Panc1 (cell line): ENCODE data around the gene SLC38A10.

ENCODE experiments used
- POLR2AphosphoS5 ChIP-seq: IDR thresholded peaks from 2 replicates; pipeline ENCODE4 v1.6.1; 2012; ENCODE audit warnings: mild to moderate bottlenecking, low read depth, low read length, moderate library complexity
- SIN3A ChIP-seq: IDR thresholded peaks from 2 replicates; pipeline ENCODE4 v1.6.1; 2012; ENCODE audit warnings: low read depth, mild to moderate bottlenecking, low read length, moderate library complexity, borderline replicate concordance; ENCODE audit not compliant: insufficient read depth
- TCF7L2 ChIP-seq: IDR thresholded peaks from 2 replicates; pipeline ENCODE4 v1.6.1; 2011; ENCODE audit warnings: mild to moderate bottlenecking, low read depth, low read length, inconsistent platforms
- TF ChIP-seq, protein P1 (sequence below): fragments of 450-650 bp; IDR thresholded peaks from 2 replicates; pipeline ENCODE4 v1.5.1; 2017; ENCODE audit warnings: mild to moderate bottlenecking
- TF ChIP-seq, protein P2 (sequence below), 2 experiments: IDR thresholded peaks; 2 replicates each; pipeline ENCODE4 v1.6.1; 2011 to 2012; ENCODE audit warnings: low read depth in 2 of 2, control low read depth in 1 of 2, low read length in 1 of 2, mild to moderate bottlenecking in 1 of 2, moderate library complexity in 1 of 2; ENCODE audit not compliant: insufficient read depth in 1 of 2

DNA sequence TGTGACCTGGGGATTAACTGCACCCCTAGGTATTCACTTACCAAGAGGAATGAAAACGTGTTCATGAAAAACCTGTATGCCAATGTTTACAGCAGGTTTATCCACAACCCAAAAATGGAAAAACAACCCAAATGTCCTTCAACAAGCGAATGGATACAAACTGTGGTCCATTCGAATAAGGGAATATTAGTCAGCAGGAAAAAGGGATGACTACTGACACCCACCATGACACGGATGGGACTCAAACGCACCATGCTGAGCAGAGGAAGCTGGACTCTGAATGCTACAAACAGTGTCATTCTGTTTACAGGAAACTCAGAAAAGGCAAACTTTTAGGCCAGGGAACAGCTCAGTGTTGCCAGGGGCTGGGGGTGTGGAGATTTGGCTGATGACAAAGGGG is 4.9 kb downstream of the SLC38A10 start:
- TF ChIP-seq, protein P1, sequence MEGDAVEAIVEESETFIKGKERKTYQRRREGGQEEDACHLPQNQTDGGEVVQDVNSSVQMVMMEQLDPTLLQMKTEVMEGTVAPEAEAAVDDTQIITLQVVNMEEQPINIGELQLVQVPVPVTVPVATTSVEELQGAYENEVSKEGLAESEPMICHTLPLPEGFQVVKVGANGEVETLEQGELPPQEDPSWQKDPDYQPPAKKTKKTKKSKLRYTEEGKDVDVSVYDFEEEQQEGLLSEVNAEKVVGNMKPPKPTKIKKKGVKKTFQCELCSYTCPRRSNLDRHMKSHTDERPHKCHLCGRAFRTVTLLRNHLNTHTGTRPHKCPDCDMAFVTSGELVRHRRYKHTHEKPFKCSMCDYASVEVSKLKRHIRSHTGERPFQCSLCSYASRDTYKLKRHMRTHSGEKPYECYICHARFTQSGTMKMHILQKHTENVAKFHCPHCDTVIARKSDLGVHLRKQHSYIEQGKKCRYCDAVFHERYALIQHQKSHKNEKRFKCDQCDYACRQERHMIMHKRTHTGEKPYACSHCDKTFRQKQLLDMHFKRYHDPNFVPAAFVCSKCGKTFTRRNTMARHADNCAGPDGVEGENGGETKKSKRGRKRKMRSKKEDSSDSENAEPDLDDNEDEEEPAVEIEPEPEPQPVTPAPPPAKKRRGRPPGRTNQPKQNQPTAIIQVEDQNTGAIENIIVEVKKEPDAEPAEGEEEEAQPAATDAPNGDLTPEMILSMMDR = no peak
- TF ChIP-seq POLR2AphosphoS5 (no peak), SIN3A (no peak), TCF7L2 (no peak)
- TF ChIP-seq, protein P2, sequence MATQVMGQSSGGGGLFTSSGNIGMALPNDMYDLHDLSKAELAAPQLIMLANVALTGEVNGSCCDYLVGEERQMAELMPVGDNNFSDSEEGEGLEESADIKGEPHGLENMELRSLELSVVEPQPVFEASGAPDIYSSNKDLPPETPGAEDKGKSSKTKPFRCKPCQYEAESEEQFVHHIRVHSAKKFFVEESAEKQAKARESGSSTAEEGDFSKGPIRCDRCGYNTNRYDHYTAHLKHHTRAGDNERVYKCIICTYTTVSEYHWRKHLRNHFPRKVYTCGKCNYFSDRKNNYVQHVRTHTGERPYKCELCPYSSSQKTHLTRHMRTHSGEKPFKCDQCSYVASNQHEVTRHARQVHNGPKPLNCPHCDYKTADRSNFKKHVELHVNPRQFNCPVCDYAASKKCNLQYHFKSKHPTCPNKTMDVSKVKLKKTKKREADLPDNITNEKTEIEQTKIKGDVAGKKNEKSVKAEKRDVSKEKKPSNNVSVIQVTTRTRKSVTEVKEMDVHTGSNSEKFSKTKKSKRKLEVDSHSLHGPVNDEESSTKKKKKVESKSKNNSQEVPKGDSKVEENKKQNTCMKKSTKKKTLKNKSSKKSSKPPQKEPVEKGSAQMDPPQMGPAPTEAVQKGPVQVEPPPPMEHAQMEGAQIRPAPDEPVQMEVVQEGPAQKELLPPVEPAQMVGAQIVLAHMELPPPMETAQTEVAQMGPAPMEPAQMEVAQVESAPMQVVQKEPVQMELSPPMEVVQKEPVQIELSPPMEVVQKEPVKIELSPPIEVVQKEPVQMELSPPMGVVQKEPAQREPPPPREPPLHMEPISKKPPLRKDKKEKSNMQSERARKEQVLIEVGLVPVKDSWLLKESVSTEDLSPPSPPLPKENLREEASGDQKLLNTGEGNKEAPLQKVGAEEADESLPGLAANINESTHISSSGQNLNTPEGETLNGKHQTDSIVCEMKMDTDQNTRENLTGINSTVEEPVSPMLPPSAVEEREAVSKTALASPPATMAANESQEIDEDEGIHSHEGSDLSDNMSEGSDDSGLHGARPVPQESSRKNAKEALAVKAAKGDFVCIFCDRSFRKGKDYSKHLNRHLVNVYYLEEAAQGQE (IDR thresholded peaks at IDR 0.05; ENCODE audit: insufficient read depth in 1 of 2, low read depth in 2 of 2, low read length in 1 of 2) = no peak
